HG02970 (cell line): ENCODE results near the gene MDFI.

Experiments used
- ATAC-seq: cut with Tn5 transposase; IDR thresholded peaks from one replicate; pipeline ENCODE4 v1.9.1; 2021; ENCODE audit warnings: mild to moderate bottlenecking, moderate library complexity, moderate number of reproducible peaks; ENCODE audit not compliant: unreplicated experiment, low FRiP score

Gene MDFI, protein sequence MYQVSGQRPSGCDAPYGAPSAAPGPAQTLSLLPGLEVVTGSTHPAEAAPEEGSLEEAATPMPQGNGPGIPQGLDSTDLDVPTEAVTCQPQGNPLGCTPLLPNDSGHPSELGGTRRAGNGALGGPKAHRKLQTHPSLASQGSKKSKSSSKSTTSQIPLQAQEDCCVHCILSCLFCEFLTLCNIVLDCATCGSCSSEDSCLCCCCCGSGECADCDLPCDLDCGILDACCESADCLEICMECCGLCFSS

DNA sequence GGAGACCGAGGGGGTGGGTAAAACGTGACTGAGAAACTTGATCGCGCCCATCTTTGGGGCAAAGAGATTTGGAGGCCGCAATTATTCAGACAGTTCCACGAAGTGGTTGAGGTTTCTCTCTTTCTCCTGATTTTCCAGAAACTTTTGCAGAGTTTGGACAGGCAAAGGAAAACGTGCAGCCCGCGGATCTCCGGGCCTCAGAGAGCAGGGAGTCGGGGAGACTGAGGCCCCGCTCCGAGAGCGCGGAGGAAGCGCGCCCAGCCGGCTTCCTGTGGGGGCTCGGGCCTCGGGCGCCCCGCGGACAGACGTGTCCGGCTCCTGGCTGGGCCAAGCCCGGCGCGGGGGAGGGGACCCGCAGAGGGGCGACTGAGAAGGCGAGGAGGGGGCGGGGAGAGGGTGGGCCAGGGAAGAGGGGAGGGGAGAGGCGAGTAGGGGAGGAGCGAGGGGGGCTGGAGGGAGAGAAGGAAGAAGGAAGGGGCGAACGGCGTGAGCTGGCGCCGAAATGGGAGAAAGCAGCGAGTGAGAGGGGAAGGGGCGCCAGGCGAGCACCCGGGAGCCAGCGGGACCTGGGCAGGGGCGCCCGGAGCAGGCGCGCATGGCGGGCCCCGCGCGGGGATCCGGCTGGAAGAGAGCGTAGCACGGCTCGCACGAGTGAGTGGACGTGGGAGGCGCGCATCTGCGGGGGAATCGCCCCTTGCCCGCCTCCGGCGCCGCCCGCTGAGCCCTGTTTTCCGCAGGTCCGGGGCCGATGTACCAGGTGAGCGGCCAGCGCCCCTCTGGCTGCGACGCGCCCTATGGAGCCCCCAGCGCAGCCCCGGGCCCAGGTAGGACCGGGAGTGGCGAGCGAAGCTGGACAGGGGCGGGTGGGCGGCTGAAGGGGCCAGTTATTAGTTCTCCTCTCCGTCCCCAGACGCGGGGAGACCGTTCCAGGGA, at the start of gene MDFI:
MDFI (plus strand) TSS at position 467 of the 933 bp plus-strand sequence; CDS start at position 749, 282 bp downstream.
- ATAC-seq: no peak

DNA sequence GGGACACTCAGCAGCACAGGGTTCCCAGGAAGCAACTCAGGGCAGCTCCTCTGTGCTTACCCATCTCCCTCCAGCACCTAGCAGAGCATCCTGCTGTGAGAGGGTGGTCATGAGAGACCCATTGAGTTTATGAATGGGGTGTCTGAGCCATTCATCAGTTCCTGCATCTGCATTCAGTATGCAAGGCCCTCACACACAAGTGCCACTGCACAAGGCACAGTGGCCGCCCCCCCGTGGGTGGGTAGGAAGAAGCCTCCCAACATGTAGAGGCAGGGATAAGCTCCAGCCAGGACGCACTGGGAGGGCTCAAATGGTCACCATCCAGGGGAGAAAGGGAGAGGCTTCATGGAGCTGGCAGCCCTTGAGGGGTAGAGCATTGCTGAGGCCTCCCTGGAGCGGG, 49.0 kb upstream of the MDFI start:
- no peak for ATAC-seq

DNA sequence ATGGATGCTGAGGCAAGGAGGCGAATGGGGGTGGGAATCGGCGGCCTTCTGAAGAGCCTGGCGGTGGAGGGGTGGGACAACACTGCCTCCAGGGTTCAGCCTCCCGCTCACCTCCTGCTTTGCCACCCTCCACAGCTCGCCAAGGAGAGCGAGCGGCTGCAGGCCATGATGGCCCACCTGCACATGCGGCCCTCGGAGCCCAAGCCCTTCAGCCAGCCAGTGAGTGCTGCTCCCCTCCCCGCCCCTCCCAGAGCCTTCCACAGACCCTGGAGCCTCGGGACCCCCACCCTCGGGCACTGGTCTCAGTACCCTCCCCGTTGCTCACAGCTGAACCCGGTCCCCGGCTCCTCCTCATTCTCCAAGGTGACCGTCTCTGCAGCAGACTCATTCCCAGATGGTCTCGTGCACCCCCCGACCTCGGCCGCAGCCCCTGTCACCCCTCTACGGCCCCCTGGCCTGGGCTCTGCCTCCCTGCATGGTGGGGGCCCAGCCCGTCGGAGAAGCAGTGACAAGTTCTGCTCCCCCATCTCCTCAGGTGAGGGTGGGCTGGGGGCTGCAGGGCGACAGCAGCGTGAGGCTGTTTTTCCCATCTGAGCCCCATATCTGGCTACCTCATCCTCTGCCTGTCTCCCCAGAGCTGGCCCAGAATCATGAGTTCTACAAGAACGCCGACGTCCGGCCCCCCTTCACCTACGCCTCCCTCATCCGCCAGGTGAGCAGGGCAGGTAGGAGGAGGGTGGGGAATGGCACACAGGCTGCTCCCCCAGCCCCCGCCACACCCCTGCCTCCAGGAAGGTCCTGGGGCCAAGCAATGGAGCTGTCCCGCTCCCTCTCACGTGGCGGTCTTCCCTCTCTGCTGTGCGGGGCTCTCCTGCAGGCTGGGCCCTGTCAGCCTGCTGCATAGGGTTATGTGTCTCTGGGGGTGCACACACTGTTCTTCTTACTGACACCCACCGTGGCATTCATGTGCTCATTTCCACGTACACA, 48.3 kb upstream of the MDFI start:
- ATAC-seq: no peak

DNA sequence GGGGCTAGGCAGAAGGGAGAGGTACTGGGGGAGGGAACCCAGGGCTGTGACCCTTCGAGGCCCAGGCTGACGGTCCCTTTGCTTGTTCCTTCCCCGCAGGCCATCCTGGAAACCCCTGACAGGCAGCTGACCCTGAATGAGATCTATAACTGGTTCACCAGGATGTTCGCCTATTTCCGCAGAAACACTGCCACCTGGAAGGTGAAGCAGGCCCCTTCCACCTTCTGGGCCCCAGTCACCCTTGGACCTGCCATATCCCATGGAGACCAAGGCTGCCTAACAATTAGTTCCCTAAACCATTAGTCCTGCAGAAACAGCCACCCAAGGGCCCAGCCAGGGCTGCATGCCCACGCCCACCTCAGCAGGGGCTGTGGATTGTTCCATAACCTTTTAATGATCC, 47.1 kb upstream of the MDFI start:
- no peak for ATAC-seq

DNA sequence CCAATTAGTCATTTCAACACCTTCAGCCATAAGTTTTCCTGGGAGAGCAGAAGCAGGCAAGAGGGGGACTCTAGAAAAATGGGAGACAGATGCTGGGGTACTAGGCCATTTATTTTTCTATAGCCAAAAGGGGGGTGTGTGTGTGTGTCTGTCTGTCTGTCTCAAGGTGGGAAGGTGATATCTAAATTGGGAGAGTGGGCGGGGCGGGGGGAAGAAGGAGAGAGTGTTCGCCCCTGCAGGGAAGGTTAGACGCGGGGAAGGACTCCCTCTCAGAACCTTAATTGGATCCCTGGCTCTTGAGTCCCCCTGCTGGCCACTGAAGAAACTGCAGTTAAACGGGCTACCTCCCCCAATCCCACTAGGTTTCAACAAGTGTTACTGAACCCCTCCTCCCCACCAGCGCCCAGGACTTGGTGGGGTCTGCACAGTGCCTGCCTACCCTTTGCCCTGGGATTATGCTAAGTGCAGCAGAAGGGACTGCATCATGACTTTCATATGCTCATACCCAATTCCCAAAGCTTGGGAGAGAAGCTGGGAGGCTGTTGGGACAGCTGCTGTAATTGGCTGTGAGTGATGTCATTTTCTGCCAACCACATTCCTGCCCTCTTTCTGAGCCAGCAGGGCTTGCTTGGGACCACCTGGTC, 46.3 kb upstream of the MDFI start:
- ATAC-seq: no peak

DNA sequence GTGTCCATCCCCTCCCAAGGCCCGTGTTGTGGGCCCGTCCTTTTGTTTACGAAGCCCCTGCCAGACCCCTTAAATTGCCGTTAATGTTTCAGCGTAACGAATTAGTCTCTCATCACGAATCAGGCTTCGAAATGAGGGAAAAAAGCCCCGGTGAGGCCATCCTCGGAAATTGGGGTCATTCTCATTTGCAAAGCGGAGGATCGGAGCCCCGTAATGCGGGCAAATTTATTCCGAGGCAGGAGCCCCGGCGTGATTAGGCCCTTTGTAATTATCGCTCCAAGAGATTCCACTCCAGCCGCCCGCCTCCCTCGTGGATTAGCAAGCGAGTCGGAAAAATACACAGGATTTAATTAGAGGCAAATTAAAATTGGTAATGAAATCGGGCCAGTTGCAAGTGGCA, 44.9 kb upstream of the MDFI start:
- ATAC-seq: no peak

DNA sequence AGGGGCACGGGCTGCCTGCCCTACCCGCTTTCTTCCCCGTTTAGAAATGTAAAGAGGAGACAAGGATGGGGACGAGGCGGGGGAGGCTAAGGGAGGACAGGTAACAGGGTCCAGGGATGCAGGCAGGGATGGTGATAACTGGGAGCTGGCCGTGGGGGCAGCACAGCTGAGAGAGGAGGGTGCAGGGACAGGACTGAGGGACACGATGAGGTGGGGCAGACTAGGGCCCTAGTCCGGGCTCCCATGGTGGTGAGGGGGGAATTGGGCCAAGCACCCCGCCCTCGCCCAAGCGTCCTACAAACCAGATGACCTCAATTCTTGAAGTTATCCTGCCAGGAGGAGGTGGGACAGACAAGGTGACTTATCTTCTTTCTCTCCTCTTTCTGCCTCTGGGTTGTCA, 44.4 kb upstream of the MDFI start:
- no peak for ATAC-seq

DNA sequence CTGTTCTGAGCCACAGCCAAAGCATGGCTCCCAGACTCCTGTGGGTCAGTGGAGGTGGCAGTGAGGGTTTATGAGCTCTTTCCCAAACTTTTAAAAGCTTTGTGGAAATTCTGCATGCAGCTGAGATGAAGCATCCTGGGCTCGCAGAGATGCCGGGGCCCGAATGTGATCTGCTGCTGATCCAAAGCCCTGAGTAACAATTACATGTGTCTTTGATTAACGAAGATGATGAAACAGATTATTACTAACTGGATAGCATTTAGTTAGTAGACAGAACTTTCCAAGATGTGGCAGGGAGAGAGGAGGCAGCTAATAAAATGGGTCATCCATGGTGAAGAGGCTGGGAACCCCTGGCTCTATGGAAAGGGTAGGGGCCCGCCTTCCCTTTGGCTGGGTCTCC, 43.9 kb upstream of the MDFI start:
- ATAC-seq: no peak

DNA sequence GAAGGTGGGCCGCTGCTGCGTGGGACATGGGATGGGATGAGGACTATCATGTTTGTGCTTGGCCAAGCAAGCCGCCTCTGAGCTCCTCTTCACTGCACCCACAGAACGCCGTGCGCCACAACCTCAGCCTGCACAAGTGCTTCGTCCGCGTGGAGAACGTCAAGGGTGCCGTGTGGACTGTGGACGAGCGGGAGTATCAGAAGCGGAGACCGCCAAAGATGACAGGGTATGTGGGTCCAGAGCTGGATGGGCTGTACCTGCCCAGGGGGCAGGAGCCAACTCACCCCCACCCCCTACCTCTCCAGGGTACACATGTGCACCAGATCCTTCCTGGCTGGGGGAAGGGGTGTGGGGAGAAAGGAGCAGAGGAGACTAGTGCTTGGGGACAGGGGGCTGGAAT, 43.5 kb upstream of the MDFI start:
- ATAC-seq: no peak

DNA sequence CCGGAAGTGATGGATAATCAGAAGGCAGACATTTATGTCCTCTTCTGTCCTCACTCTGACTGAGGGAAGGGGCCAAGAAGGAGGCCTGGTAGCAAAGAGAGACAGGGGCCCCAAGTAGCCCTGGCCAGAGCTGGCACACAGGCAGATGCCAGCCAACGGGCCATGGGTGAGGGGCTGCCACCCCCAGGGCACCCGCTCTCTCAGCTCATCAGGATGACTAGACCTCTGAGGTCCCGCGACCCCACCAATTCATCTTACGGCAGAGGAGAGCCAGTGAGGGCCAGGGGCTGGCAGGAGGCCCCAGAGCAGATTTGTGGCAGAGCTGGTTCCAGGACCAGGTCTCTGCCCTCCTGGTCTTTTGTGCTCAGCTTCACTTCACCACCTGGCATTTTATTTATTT, 43.1 kb upstream of the MDFI start:
- ATAC-seq: no peak

DNA sequence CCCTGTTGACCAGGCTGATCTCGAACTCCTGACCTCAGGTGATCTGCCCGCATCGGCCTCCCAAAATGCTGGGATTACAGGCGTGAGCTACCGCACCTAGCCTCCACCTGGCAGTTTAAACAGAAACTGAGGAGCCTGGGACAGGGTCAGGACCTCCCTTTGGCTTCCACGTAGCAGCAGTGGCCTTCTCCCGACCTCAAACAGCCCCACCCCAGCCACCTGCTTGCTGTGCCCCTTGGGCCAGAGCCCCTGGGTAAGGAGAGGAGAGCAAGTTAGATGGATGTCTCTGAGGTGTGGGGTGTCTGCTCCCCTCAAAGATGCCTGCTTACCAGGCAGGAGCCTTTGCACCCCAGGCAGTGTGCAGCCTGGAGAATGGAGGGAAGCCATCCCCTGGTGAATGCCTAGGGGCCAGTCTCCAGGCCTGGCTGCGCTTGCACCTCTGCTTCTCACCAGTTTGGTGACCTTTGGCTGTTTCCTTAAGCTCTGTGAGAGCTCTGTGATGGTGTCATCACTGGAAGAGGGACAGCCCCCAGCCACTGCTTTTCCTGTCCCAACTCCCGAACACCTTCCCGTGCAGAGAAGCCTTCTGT, 42.1 kb upstream of the MDFI start:
- no peak for ATAC-seq

DNA sequence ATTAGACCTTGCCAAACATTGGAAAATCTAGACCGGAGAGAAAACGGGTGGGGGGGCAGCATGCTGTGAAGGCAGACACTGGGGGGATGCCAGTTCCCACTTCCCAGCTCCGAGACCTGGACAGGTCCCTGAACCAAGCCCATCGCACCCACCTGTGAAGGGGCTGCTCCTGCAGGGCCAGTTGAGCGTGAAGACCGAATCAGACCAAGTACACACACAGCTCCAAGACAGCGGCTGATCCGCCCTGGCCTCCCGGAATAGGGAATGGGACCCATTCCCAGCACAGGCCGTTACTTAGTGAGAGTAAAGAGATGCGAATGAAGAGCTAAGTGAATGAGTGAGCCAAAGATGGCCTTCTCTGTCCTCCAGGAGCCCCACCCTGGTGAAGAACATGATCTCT, 41.5 kb upstream of the MDFI start:
- ATAC-seq: no peak

DNA sequence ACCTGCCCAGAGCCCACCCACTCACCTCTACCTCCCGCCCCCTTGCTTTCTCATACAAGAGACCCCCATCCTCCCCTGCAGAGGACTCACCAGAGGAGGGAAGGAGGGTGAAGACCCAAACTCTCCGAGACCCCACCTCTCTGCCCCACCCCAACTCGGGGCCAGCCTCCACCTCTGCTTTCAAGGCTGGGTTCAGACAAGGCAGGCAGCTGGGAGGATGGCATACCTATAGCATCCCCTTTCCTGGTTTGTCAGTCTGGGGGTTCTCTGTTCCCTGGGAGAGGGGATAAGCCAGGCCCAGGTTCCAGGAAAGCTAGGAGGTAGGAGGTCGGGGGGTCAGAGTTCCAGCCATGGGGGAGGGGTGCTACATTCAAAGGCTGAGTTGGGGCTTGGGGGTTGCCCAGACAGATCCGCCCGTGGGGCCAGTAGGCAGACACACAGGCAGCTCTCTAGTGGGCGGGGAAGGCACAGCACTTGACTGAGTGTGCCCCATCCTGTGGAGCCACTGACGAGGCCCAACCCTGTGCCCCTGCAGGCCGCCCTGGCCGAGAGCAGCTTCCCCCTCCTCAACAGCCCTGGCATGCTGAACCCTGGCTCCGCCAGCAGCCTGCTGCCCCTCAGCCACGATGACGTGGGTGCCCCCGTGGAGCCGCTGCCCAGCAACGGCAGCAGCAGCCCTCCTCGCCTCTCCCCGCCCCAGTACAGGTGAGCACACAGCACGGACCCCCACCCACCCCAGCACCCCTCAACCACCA, 40.8 kb upstream of the MDFI start:
- no peak for ATAC-seq

DNA sequence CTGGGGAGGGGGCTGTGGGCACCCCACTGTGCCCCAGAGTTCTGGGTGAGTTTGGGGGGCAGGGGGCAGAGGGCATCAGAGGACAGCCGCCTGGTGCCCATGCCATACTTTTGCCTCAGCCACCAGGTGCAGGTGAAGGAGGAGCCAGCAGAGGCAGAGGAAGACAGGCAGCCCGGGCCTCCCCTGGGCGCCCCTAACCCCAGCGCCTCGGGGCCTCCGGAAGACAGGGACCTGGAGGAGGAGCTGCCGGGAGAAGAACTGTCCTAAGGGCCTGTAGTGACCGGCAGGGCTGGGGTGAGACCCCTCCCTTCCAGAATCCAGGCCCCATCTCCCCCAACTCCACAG, 39.6 kb upstream of the MDFI start:
- no peak for ATAC-seq

DNA sequence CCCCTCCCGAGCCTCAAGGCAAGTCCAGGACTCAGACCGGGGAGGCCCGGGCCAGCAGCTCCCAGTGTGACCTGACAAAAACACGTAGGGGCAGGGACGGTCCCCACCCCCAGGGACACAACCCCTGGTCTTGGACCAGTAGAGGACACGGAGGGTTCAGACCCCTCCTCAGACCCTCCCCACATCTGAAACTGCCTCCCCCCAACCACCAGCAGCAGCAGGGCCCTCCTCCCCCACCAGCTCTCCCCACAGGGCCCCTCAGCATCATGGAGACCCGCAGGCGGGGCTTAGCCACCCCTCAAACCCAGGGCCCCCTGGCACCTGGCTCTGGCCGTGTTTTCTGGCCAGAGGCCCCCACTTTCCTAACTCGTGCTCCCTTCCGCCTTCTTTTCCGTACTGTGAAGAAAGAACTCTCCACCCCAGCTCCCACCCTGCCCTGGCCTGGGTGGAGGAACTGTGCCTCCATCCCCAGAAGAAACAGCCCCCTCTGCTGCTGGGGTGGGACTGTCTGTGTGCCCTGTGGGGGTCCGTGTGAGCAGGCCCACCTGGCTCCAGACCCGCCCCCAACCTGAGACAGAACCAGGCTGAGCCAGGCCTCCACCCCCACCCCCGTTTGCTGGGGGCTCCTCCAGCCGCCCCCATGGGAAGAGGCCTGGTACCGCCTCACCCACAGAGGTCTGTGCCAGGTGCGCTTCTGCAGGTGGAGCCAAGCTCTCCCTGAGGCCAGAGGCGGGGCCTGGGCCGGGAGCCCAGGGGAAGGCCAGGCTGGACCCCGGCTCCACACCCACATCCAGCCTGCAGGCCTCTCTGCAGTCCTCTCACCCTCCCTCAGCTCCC, 39.0 kb upstream of the MDFI start:
- no peak for ATAC-seq

DNA sequence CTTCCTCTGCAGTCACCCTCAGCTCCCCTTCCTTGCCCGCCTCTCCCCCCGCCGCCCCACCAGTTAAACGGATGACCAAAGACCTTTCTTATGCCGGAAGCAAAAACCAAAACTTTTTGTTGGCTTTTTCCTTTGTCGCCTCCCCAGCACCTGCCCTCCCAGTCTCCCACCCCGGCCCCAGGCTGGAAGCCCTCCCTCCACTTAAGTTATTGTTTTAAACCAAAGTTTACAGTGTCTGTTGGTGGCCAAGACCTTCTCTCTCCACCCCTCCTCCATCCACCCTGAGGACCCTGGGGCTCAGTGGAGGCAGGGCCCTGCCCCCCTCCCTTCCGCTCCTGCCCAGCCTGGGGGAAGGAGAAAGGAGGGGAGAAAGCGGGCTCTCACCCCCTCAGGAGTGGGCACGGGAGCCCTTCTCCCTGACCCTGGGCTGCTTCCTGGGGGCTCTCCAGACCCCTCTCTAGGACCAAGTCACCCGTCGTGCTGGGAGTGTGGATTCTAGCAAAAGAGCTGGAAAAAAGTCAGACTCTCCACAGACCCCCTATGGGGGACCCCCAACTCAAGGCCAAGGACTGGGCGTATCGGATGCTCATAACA, 38.3 kb upstream of the MDFI start:
- ATAC-seq: no peak

DNA sequence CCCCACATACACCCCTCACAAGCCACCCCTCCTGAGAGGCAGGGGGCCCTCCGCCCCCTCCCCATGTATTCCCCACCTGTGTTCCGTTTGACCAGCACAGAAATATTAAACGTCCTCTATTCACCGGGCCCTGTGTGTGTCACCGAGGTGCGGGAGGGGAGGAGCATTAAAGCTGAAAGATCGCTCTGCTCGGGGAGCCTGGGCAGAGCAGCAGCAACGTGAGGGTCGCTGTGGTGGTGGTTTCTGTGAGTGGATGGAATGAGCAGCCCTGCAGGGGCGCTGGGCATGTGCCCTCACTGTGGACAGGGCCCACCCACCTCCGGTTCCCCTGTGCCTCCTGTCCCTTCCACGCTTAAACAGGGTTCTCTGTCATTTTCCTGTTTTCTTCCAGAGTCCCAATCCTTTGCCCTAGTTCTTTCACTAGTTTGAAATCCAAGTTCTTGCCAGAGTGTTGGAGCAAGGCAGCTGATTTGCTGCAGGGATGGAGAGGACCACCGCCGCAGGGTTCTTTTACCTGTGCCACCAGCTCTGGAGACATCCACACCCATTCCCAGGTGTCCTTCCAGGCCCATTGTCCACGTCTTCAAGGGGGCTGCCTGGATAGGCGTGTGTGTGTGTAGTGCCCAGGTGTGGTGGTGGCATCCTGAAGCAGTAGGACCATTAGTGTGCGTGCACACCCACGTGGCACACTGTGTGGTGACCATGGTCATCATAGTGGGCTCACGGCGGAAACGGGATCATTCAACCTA, 37.6 kb upstream of the MDFI start:
- ATAC-seq: no peak

DNA sequence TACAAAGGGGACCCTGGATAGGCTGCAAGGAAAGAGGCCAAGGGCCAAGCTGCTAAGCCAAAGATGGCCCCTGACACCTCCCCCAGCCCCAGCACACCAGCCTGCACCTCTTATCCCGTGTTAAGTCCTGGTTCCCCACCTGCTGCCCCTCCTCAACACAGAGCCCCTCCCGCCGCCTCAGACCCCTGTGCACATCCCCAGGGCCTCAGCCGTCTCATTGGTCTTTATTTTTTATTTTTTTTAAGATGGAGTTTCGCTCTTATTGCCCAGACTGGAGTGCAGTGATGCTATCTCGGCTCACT, 37.1 kb upstream of the MDFI start:
- ATAC-seq: no peak
